Stimulated activated CD8-positive, alpha-beta memory T cell treated with anti-CD3 and anti-CD28 coated beads, Interleukin-12 subunit alpha, Interleukin-12 subunit beta, amount 100 ng/mL, for 24 hours (primary cell): ENCODE data around the gene CLIC1.
"Not testable (repeated sequence)": the region's sequence is repeated elsewhere in the genome, so short reads cannot be mapped to it uniquely, and the experiment has no call there.

ENCODE experiments used
- DNase-seq: peaks from one replicate; pipeline ENCODE4 v3.0.0-alpha.2; 2020; ENCODE audit errors: extremely low read depth

The CLIC1 gene

DNA sequence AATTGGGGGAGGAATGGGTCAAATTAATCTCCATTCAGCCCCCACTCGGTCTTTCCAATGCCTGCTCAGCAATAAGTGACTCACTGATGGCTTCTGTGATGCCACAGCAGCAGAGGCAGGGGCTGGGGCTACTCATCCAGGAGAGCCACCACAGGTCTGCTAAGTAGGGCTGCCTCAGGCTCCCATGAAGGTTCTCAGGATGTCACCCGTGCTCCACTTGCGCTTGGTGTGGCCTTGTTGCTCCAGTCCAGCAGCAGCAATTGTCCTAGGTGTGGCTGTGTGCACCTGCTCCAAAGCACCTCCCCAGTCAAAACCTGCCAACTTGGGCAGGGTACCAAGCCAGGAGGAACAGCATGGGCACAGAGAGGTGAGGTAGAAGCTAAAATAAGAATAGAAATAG lies 14.2 kb downstream of the CLIC1 start:
- no peak for DNase-seq

DNA sequence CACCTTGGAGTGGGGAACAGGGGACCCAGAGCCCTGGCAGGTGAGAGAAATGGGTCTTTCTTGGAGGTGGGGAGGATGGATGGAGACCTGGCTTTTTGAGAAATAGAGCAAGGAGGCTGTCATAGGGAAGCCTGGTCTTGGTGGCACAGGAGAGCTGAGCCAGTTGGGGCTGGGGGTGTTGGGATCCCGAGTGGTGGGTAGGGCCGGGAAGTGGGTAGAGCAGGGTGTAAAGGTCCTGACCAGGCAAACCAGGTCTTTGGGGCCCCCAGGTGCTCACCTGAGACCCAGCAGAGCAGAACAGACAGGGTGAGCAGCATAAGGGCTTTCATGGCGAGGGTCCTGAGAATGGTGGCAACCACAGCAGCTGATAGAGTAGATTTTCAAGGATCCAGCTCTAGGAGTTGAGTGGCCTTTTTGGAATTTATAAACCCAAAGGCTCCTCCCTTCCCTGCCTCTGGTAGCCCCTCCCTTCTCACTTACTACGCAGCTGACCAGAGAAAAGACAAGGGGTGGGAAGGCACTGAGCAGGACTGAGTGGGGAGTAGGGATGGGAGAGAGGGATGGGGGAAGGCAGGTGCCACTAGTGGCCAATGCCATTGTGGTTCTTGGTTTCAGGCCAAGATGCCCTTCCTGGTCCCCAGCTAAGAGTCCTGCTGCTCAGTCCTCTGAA lies 14.8 kb downstream of the CLIC1 start, which contains the start of gene LY6G6C:
Gene LY6G6C, minus strand, starts transcription at position 396 of the 670 bp plus-strand sequence. Its CDS starts 67 bp downstream, at position 329.
- no peak for DNase-seq

- DNase-seq: no peak
Measured at GRCh38 chr6:31720196-31720770, 16.0 kb downstream of the CLIC1 start.

DNA sequence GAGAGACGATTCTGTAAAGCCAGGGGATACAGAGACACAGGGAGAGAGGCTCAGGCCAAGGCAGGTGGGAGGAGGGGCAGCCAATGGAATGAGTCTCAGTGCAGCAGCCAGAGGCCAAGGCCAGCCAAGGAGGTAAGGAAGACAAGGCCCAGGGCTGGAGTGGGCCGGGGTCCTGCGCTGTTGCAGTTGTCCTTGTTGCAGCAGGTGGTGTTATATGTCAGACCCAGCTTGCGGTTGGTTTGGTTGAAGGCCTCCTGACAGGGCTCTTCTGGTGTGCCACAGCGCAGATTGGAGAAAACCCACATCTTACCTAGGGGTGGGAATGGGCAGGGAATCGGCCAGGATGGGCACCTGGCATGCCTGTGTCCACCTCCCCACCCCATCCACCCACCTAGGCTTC lies 17.3 kb downstream of the CLIC1 start:
- no peak for DNase-seq

- DNase-seq: no peak
Measured at GRCh38 chr6:31718265-31718664, 18.1 kb downstream of the CLIC1 start.

DNA sequence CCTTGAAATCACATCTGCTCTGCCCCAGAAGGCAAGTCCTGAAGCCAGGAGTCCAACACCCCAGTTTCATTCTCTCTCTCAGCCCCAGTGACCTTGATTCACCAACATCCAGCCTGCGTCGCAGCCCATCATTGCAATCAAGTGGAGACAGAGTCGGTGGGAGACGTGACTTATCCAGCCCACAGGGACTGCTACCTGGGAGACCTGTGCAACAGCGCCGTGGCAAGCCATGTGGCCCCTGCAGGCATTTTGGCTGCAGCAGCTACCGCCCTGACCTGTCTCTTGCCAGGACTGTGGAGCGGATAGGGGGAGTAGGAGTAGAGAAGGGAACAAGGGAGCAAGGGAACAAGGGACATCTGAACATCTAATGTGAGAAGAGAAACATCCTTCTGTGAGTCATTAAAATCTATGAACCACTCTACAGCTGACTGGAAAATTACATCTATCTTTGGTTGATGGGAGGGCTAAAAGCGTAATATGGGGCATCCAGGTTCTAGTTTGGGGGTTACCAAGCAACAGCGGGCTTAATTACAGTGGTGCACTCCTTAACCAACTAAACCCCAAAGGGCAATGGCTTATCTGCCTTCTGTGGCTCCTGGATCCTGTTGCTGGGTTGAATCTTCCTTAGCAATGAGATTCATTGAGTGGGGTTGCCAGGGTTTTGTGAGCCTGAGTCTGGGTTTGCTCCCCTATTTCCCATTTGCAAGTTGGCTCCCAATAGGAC lies 18.7 kb downstream of the CLIC1 start:
- no peak for DNase-seq

DNA sequence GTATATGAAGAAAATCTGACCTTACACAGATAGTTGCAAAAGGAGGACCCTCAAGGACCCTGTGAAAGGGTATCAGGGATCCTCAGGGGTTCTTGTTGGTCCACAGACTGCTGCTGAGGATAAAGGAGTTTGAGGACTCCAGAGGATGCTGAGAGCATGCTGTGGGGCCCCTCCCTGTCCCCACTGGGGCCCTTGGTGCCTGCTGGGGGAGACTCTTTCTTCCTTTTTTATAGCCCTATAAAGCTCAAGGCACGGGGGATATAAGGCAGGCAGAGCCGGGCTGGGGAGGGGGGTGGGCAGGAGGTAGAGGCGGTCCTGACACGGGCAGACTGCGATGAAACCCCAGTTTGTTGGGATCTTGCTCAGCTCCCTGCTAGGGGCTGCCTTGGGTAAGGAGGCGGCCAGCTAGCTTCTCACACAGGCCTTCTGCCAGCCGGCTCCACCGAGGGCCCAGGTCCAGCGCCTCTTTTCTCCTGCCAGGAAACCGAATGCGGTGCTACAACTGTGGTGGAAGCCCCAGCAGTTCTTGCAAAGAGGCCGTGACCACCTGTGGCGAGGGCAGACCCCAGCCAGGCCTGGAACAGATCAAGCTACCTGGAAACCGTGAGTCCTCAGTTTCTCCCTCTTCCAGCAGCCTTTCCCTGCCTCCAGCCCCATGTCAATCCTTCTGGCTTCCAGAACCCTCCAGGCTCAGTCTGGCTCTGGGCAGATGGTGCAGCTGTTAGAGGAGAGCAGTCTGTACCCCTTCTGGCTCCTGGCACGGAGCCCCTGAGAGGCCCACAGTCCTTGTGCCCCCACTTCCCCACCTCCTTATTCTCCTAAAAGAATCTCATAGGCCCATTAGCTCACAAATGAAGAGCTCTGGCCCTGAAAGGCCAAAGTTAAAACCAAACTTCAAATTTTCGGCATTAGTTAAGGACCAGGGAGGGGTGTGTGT lies 21.0 kb downstream of the CLIC1 start, which contains the start of gene LY6G6D:
Gene LY6G6D, plus strand, starts transcription at position 327 of the 937 bp plus-strand sequence. Its CDS starts 8 bp downstream, at position 335.
- no peak for DNase-seq

DNA sequence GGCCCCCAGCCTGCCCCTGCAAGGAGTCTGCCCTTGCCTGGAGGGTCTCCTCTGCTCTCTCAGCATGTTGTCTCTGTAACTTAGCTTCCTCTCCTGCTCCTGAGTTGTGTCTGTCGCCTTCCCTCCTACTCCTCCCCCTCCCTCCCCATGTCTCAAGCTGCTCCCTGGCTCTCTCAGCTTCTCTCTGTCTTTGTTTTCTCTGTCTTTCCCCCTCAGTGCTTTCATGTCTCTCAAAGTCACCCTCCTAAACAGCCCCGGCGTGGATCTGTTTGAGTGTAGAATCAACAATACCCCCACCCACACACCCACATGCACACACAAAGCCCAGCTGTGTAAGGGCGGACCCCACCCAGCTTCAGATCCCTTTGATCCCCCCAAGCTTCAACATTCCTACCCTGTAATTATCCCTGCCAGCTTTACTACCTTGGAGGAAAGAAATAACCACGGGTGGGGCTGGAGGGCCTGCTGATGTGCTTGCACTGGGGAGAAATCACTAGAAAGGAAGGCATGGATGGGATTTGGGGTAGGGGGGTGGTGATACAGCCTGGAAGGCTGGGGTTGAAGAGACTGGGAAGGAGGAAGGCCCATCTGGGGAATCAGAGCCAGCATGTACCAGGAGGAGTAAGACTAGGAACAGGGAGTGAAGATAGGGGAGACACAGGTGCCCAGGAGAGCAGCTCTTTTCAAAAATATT lies 22.2 kb downstream of the CLIC1 start:
- DNase-seq: no peak

GRCh38 chr6:31713465-31713864 lies 22.9 kb downstream of the CLIC1 start:
- DNase-seq: no peak

GRCh38 chr6:31712296-31712695 lies 24.0 kb downstream of the CLIC1 start:
- no peak for DNase-seq

DNA sequence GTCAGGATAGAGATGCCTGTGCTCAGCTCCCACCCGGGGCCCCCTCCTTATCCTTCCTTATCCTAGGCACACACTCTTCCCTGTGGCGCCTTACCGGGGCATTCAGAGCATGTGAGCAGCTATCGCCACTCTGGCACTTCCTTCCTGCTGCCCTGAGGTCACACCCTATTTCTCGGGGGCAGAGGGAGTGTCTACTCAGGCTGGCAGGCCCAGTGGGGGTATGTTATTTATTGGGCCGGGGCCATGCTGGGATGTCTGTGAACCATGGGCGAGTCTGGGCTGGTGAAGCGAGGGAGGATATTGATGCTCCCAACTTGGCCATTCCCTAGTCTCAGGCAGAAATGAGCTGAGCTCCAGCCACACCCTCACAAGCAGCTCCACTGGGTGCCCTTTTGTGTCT lies 25.1 kb downstream of the CLIC1 start:
- DNase-seq: no peak

DNA sequence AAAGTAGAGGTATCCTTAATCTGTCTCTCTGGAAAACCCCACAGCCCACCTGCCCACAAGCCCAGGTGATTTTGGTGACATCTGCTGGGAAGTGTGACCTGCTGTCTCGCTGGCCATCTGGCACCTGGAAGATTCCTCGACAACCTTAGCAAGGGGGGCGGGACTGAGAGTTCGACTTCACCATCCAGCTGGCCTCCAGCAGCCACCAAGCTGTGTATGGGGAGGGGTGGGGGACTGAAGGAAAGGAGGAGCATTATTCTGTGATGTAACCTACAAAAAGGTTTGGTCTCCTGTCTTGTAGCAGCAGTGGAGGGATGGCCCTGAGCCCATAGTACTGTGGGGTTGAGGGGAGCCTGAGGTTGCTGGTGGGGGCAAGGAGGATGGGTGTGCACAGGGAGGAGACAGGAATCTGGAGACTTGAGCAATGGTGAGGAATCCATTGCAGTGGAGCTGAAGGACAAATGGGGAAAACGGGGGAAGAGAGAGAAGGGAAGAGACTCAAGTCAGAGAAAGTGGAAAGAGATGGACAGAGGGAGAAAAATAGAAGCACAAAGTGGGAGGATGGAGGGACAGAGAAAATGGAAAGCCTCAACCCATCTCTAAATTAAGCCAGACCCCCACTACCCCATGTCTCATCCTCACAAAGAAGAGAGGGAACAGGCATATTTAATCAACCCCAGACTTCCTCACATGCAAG lies 25.7 kb downstream of the CLIC1 start:
- DNase-seq: no peak

DNA sequence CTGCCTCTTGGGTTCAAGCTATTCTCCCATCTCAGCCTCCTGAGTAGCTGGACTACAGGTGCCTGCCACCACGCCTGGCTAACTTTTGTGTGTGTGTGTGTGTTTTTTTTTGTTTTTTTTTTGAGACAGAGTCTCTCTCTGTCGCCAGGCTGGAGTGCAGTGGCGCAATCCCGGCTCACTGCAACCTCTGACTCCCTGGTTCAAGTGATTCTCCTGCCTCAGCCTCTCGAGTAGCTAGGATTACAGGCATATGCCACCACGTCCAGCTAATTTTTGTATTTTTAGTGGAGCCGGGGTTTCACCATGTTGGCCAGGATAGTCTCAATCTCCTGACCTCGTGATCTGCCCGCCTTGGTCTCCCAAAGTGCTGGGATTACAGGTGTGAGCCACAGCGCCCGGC lies 27.2 kb downstream of the CLIC1 start:
- not testable (repeated sequence) for DNase-seq

- DNase-seq: no peak
Measured at GRCh38 chr6:31708224-31708623, 28.1 kb downstream of the CLIC1 start.

DNA sequence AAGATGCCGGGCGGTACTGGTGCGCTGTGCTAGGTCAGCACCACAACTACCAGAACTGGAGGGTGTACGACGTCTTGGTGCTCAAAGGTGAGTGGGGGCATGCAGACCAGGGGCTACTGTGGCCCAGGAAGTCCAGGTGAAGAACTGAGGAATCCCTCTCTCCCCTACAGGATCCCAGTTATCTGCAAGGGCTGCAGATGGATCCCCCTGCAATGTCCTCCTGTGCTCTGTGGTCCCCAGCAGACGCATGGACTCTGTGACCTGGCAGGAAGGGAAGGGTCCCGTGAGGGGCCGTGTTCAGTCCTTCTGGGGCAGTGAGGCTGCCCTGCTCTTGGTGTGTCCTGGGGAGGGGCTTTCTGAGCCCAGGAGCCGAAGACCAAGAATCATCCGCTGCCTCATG lies 28.6 kb downstream of the CLIC1 start:
- DNase-seq: no peak

- DNase-seq: no peak
Measured at GRCh38 chr6:31706599-31706998, 29.7 kb downstream of the CLIC1 start, which contains the start of gene LY6G6F. LY6G6F (plus strand) TSS chr6:31706866; CDS start chr6:31706907, 41 bp downstream.

DNA sequence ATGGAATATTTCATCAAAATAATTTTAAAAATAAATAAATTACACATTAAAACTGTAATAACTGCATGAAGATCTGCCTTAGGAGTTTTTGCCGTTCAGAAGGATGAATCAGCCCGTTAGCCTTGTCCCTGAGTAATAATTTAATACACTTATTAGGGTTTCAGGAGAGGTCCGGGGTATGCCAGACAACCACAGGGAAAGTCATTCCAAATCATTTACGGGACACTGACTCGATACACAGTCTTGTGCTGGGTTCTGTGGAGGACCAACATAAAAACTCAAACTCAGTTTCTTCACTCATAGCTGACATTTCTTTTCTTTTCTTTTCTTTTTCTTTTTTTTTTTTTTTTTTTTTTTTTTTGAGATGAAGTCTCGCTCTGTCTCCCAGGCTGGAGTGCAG lies 30.4 kb downstream of the CLIC1 start:
- DNase-seq: no peak

DNA sequence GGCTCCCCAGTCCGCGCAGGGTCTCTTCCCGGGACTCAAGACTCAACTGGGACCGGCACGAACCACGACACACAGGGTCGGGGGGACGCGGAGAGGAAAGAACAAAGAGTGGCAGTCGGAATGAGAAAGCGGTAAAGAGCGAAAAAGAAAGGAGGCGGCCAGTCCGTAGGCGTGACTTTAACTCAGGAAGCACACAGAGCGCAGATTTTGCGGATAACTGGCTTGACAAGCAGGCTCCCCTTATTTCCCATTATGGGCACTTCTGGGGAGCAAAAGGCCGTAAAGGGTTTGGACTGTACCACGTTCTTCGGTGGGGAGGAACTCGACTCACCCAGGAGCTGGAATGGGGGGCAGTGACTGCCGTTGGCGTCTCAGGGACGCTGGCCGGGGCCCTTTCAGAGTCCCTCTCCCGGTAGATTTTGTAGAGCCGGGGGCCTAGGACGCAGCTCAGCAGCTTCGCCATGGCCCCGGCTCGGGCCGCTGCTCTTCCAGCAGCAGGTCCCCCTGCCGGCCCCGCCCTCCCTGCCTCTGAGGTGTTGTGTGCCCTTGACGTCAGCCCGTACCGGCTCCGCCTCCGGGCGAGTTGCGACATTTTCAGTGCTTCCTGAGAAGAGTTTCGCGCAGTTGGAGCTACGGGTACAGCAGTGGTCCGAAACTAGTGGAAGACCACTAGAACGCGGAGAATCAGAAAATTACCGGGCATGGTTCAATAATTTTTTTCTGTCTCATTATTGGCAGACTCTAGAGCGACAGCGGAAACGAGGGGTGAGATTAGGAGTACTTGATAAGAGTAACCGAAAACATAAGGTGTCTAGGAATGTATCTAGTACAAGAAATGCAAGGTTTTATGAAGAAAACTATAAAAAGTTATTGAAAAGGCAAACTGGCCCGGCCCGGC lies 33.3 kb downstream of the CLIC1 start, which contains the start of gene ABHD16A:
Gene ABHD16A, minus strand, starts transcription at position 506 of the 898 bp plus-strand sequence. Its CDS starts 43 bp downstream, at position 463.
- DNase-seq: peak; percentile 90

- DNase-seq: no peak
Measured at GRCh38 chr6:31702405-31702818, 33.9 kb downstream of the CLIC1 start.
